HepG2 (cell line): ENCODE data around the gene MGAT4D. TPM values are rescaled to one million over a fixed set of nuclear protein-coding genes. Genes with fewer than 3 reads are reported as not detected.
A peak's percentile ranks its signal among the peaks of the same experiment; 100 is the strongest.

Experiments used
- AFF4 ChIP-seq: sonication (generic); formaldehyde crosslinking; IDR thresholded peaks from 2 replicates; pipeline ENCODE4 v1.4.0; 2020; ENCODE audit warnings: missing genetic modification reagents
- BRF2 ChIP-seq: sonication (generic); formaldehyde crosslinking; IDR thresholded peaks from 2 replicates; pipeline ENCODE4 v1.8.1; 2022; ENCODE audit warnings: mild to moderate bottlenecking, missing genetic modification reagents
- CHCHD3 ChIP-seq: sonication (generic); formaldehyde crosslinking; IDR thresholded peaks from 2 replicates; pipeline ENCODE4 v1.8.0; 2022; ENCODE audit warnings: mild to moderate bottlenecking, missing genetic modification reagents, moderate library complexity
- FOXA3 ChIP-seq: IDR thresholded peaks from 2 replicates; pipeline ENCODE4 v1.6.1; 2016; ENCODE audit warnings: missing genetic modification reagents, missing compliant biosample characterization
- FOXP1 ChIP-seq, 2 experiments: fragments of 450-650 bp in 1 of 2; IDR thresholded peaks; 2 replicates each; pipeline ENCODE4 v1.6.1; 2017 to 2018; ENCODE audit warnings: antibody characterized with exemption in 1 of 2
- GTF3A ChIP-seq: sonication (generic); formaldehyde crosslinking; conservative IDR thresholded peaks from 2 replicates; pipeline ENCODE4 v1.4.0; 2020; ENCODE audit warnings: mild to moderate bottlenecking, missing genetic modification reagents
- MAFF ChIP-seq: IDR thresholded peaks from 2 replicates; pipeline ENCODE4 v1.6.1; 2011; ENCODE audit warnings: low read depth, low read length, improper control_type of control experiment
- MZF1 ChIP-seq: sonication (generic); formaldehyde crosslinking; IDR thresholded peaks from 2 replicates; pipeline ENCODE4 v1.8.1; 2023; ENCODE audit warnings: mild to moderate bottlenecking, missing genetic modification reagents, borderline replicate concordance
- NFRKB ChIP-seq: fragments of 450-650 bp; IDR thresholded peaks from 2 replicates; pipeline ENCODE4 v1.6.1; 2017
- NR0B2 ChIP-seq: sonication (generic); formaldehyde crosslinking; IDR thresholded peaks from 2 replicates; pipeline ENCODE4 v1.4.0; 2020; ENCODE audit warnings: mild to moderate bottlenecking, missing genetic modification reagents
- RXRB ChIP-seq: IDR thresholded peaks from 2 replicates; pipeline ENCODE4 v1.6.1; 2016; ENCODE audit warnings: borderline replicate concordance, missing genetic modification reagents, missing compliant biosample characterization
- SMAD9 ChIP-seq: sonication (generic); formaldehyde crosslinking; IDR thresholded peaks from 2 replicates; pipeline ENCODE4 v1.5.1; 2020; ENCODE audit warnings: mild to moderate bottlenecking, missing genetic modification reagents
- SOX13 ChIP-seq, 3 experiments: fragments of 450-650 bp in 1 of 3; sonication (generic) in 1 of 3; formaldehyde crosslinking in 1 of 3; IDR thresholded peaks in 2 of 3; conservative IDR thresholded peaks in 1 of 3; 2 replicates each; pipeline versions ENCODE4 v1.5.0 to v1.6.1; 2016 to 2020; ENCODE audit warnings: antibody characterized with exemption in 1 of 3, mild to moderate bottlenecking in 1 of 3, missing compliant biosample characterization in 1 of 3, missing genetic modification reagents in 1 of 3, moderate library complexity in 1 of 3
- SUZ12 ChIP-seq: fragments of 150-350 bp; IDR thresholded peaks from 2 replicates; pipeline ENCODE4 v1.6.1; 2014; ENCODE audit warnings: low read depth, low read length
- THAP7 ChIP-seq: sonication (generic); formaldehyde crosslinking; IDR thresholded peaks from 2 replicates; pipeline ENCODE4 v1.8.1; 2023; ENCODE audit warnings: mild to moderate bottlenecking, missing genetic modification reagents
- ZKSCAN1 ChIP-seq: fragments of 150-350 bp; IDR thresholded peaks from 2 replicates; pipeline ENCODE4 v1.6.1; 2014; ENCODE audit warnings: low read length
- ZNF264 ChIP-seq: sonication (generic); formaldehyde crosslinking; IDR thresholded peaks from 2 replicates; pipeline ENCODE4 v1.4.0; 2020; ENCODE audit warnings: missing genetic modification reagents
- ZNF282 ChIP-seq: fragments of 450-650 bp; IDR thresholded peaks from 2 replicates; pipeline ENCODE4 v1.6.1; 2018; ENCODE audit not compliant: partially characterized antibody
- ZNF567 ChIP-seq: sonication (generic); formaldehyde crosslinking; IDR thresholded peaks from 2 replicates; pipeline ENCODE4 v1.8.1; 2023; ENCODE audit warnings: mild to moderate bottlenecking, missing genetic modification reagents, borderline replicate concordance
- polyA plus RNA-seq, 8 experiments: library from polyadenylated mRNA; depleted of rRNA in 3 of 8; stranded (reverse) in 7 of 8; unstranded in 1 of 8; fragments of >200 nt; fragmentation: Illumina TruSeq in 4 of 8; extraction: Trizol in 4 of 8; gene quantifications; 2 replicates each; pipeline versions ENCODE4 v1.2.1 to v1.2.3, GENCODE V29; 2011 to 2016; ENCODE audit warnings: low read depth in 4 of 8, missing spikeins in 1 of 8, mixed read lengths in 1 of 8; ENCODE audit not compliant: insufficient read depth in 1 of 8
- total RNA-seq, 5 experiments: library from RNA; depleted of rRNA; stranded (reverse); fragments of >200 nt; fragmentation: Illumina TruSeq; extraction: Trizol; gene quantifications; 2 replicates each; pipeline ENCODE4 v1.2.3, GENCODE V29; 2016; ENCODE audit warnings: low read depth in 1 of 5
- TF ChIP-seq, protein P1 (sequence below): sonication (generic); formaldehyde crosslinking; IDR thresholded peaks from 2 replicates; pipeline ENCODE4 v1.5.0; 2020; ENCODE audit warnings: missing genetic modification reagents, mild to moderate bottlenecking, borderline replicate concordance
- TF ChIP-seq, protein P2 (sequence below): sonication (generic); formaldehyde crosslinking; IDR thresholded peaks from 2 replicates; pipeline ENCODE4 v1.4.0; 2020; ENCODE audit warnings: mild to moderate bottlenecking, missing genetic modification reagents

Gene MGAT4D
- total and polyA plus RNA-seq, 2 of the 13 experiments (the other 11 are each of a cell fraction or from before 2014, with no cell fraction given), result not detected

DNA sequence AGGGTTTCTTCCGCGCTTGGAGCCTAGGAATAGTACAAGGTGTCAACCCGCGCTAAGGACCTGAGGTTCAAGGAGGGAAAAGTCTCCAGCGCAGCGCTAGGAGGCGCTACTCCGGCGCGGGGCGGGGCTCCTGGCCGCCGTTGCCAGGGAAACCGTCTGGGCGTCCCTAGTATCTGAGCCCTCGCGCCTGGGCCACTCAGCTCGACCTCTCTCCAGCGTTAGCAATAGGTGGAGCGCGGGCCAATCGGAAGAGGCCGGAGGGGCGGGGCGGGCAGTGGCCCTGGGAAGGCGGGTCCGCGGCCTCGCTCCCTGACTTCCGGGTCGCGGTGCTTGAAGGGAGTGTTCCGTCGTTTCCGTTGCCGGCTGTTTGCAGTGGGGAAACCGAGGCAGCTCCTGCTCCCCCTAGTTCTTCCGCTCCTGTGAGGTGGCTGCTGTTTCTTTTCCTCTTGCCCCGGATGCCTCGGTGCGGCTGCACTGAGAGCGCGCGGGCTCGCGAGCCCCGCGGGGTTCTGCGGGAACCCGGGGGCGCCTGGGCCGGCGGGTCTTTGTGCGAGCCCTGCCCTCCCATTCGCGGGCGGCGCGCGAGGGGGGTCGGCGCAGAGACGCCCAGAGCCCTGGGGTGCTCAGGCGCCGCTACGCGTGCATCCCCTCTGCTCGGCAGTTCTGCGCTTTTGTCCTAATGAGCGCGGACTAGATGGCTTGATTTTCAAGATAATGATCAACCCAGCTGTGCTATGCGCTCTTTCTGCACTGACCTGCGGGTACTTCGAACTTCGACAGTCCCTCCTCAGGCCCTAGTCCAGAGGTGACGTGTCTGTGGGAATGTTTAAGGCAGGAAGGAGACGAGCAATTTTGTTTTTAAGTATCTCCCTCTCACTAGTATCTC is 26.0 kb upstream of the MGAT4D start, which contains the start of gene ELMOD2 (continued):
- TF ChIP-seq FOXP1 (IDR thresholded peaks at IDR 0.05), result no peak
- no peak for TF ChIP-seq FOXP1 (CRISPR knock-in tag; IDR thresholded peaks at IDR 0.05)
- TF ChIP-seq ZNF282, result no peak
- no peak for TF ChIP-seq SOX13 (IDR thresholded peaks at IDR 0.05)
- no peak for TF ChIP-seq SOX13 (CRISPR knock-in tag; conservative IDR thresholded peaks at IDR 0.05 in 1 of 2, IDR thresholded peaks at IDR 0.05 in 1 of 2)
- peak; percentile 50; the same call in 1 of the 2 replicates for TF ChIP-seq THAP7
- peak; percentile 69; the same call in 1 of the 2 replicates for TF ChIP-seq GTF3A
- TF ChIP-seq ZKSCAN1, result 0 out of 2 replicates have a peak, but pooled peaks have one; percentile 4
- TF ChIP-seq ZNF264 (CRISPR knock-in tag), result peak; percentile 84
- TF ChIP-seq ZNF567 (CRISPR knock-in tag), result no peak; the same call in 1 of the 2 replicates
- no peak for TF ChIP-seq NFRKB
- peak; percentile 64; the same call in 1 of the 2 replicates for TF ChIP-seq BRF2
- peak; percentile 30; the same call in 1 of the 2 replicates for TF ChIP-seq NR0B2 (CRISPR knock-in tag)
- TF ChIP-seq RXRB (CRISPR knock-in tag), result no peak
- peak; percentile 39 for TF ChIP-seq FOXA3 (CRISPR knock-in tag)
- no peak for TF ChIP-seq MZF1 (CRISPR knock-in tag)
- TF ChIP-seq AFF4 (CRISPR knock-in tag), result no peak
- TF ChIP-seq MAFF, result no peak
- TF ChIP-seq SMAD9 (CRISPR knock-in tag), result 0 out of 2 replicates have a peak, but pooled peaks have one; percentile 59
- no peak for TF ChIP-seq SUZ12
- no peak for TF ChIP-seq CHCHD3
- TF ChIP-seq, protein P1, sequence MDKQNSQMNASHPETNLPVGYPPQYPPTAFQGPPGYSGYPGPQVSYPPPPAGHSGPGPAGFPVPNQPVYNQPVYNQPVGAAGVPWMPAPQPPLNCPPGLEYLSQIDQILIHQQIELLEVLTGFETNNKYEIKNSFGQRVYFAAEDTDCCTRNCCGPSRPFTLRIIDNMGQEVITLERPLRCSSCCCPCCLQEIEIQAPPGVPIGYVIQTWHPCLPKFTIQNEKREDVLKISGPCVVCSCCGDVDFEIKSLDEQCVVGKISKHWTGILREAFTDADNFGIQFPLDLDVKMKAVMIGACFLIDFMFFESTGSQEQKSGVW, result no peak; the same call in 1 of the 2 replicates
- TF ChIP-seq, protein P2, sequence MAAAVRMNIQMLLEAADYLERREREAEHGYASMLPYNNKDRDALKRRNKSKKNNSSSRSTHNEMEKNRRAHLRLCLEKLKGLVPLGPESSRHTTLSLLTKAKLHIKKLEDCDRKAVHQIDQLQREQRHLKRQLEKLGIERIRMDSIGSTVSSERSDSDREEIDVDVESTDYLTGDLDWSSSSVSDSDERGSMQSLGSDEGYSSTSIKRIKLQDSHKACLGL (CRISPR knock-in tag), result no peak; the same call in 1 of the 2 replicates
